A673 (cell line): ENCODE measurements around the gene MMP27. TPM values are rescaled to one million over a fixed set of nuclear protein-coding genes. Genes with fewer than 3 reads are reported as not detected.

ENCODE experiments used
- BruUV-seq: library from RNA; stranded (reverse); fragments of 400-500 nt; replicated peaks from 2 replicates; lab custom pipeline; 2021; lab: Mats Ljungman, UMichigan
- CTCF ChIA-PET: fragments of 300-600 bp; sonication (Branson Sonifier 250); formaldehyde crosslinking; loops from one replicate; lab custom pipeline; 2022; ENCODE audit warnings: antibody characterized with exemption; lab: Charles Lee
- POLR2A ChIA-PET: fragments of 300-600 bp; sonication (Branson Sonifier 250); formaldehyde crosslinking; loops from one replicate; lab custom pipeline; 2022; ENCODE audit warnings: antibody characterized with exemption; ENCODE audit not compliant: low non-redundant PET; lab: Charles Lee
- DNase-seq: peaks from one replicate; pipeline ENCODE4 v3.0.0-alpha.2; 2015; ENCODE audit warnings: low spot score
- H3K27ac ChIP-seq: fragments of 200-600 bp; sonication (generic); 2 replicates; pipeline ENCODE4 v1.5.1; 2016; ENCODE audit warnings: mixed run types, low read depth, mild to moderate bottlenecking, mixed read lengths, antibody characterized with exemption, low read length; ENCODE audit not compliant: poor library complexity, severe bottlenecking
- H3K27me3 ChIP-seq: fragments of 200-600 bp; sonication (generic); replicated peaks from 2 replicates; pipeline ENCODE4 v1.6.1; 2017; ENCODE audit warnings: mixed run types, low read depth, mild to moderate bottlenecking, mixed read lengths, antibody characterized with exemption, low read length; ENCODE audit not compliant: insufficient read depth, poor library complexity
- H3K36me3 ChIP-seq: fragments of 200-600 bp; sonication (generic); 2 replicates; pipeline ENCODE4 v1.6.1; 2016; ENCODE audit warnings: mixed run types, mild to moderate bottlenecking, mixed read lengths, antibody characterized with exemption, low read length; ENCODE audit not compliant: insufficient read depth, poor library complexity, severe bottlenecking
- H3K4me1 ChIP-seq: fragments of 200-600 bp; sonication (generic); 2 replicates; pipeline ENCODE4 v1.6.1; 2017; ENCODE audit warnings: mixed run types, mild to moderate bottlenecking, mixed read lengths, antibody characterized with exemption, low read length; ENCODE audit not compliant: insufficient read depth, poor library complexity, severe bottlenecking
- H3K4me3 ChIP-seq: fragments of 200-600 bp; sonication (generic); 2 replicates; pipeline ENCODE4 v1.5.1; 2016; ENCODE audit warnings: low read depth, mixed run types, mild to moderate bottlenecking, mixed read lengths, low read length; ENCODE audit not compliant: poor library complexity, severe bottlenecking
- H3K9me3 ChIP-seq: fragments of 200-600 bp; sonication (generic); 2 replicates; pipeline ENCODE4 v1.6.1; 2016; ENCODE audit warnings: mixed run types, low read depth, mild to moderate bottlenecking, mixed read lengths, antibody characterized with exemption, low read length; ENCODE audit not compliant: poor library complexity, severe bottlenecking
- EZH2 ChIP-seq: fragments of 200-600 bp; sonication (generic); IDR thresholded peaks from 2 replicates; pipeline ENCODE4 v1.6.1; 2017; ENCODE audit warnings: borderline replicate concordance, low read depth, mild to moderate bottlenecking, mixed read lengths, antibody characterized with exemption, low read length; ENCODE audit not compliant: poor library complexity, severe bottlenecking
- intact Hi-C: fragments of 100-400 bp; cut with micrococcal nuclease; formaldehyde crosslinking; loops from one replicate; pipeline ENCODE4 v1.10.0; 2022; ENCODE audit not compliant: unreplicated experiment
- total RNA-seq: library from RNA; stranded (reverse); gene quantifications from 2 replicates; pipeline ENCODE4 v1.2.3, GENCODE V29; 2021
- TF ChIP-seq, protein P1 (sequence below): fragments of 300-800, 200-600 bp; sonication (generic); conservative IDR thresholded peaks from 2 replicates; pipeline ENCODE4 v1.5.1; 2017; ENCODE audit warnings: low read depth, mild to moderate bottlenecking, antibody characterized with exemption, low read length, moderate library complexity, mixed read lengths

MMP27 gene
- total RNA-seq, 1 experiment from 2014 or later = not detected

DNA sequence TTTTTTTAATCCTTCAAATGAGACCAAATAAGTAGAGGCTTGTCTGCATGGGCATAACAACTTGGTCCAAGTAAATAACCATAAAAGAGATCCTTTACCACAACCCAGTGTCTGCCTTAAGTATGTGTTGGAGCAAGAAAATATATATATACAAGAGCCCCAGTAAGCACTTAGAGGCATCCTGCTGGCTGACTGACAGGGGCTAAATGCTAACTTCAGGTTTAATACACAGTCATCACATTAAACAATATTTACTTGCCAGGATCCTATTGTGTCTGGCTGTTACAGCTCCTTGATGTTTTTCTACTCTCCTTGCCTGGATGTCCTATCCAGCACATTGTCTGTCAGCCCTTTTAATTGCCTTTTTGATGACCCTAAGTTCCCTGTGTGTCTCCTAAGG, 43.0 kb downstream of the MMP27 start:
- DNase-seq = no peak
- Histone ChIP-seq H3K9me3 (no peaks in the 10 kb centered on the region), H3K4me1 (no peaks in the 10 kb centered on the region), H3K27me3 (peaks cover 7% of the 10 kb centered on the region), H3K36me3 (no peaks in the 10 kb centered on the region), H3K27ac (no peak overlapping the region), H3K4me3 (no peak overlapping the region)
- intact Hi-C loops = no loop called here
- CTCF ChIA-PET = no interaction called here
- no TSS peak for BruUV-seq
- POLR2A ChIA-PET = no interaction called here
- no peak for TF ChIP-seq EZH2
- TF ChIP-seq, protein P1, sequence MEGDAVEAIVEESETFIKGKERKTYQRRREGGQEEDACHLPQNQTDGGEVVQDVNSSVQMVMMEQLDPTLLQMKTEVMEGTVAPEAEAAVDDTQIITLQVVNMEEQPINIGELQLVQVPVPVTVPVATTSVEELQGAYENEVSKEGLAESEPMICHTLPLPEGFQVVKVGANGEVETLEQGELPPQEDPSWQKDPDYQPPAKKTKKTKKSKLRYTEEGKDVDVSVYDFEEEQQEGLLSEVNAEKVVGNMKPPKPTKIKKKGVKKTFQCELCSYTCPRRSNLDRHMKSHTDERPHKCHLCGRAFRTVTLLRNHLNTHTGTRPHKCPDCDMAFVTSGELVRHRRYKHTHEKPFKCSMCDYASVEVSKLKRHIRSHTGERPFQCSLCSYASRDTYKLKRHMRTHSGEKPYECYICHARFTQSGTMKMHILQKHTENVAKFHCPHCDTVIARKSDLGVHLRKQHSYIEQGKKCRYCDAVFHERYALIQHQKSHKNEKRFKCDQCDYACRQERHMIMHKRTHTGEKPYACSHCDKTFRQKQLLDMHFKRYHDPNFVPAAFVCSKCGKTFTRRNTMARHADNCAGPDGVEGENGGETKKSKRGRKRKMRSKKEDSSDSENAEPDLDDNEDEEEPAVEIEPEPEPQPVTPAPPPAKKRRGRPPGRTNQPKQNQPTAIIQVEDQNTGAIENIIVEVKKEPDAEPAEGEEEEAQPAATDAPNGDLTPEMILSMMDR = no peak

- Histone ChIP-seq H3K36me3 (no peaks in the 10 kb centered on the region), H3K4me1 (no peaks in the 10 kb centered on the region), H3K27ac (no peak overlapping the region), H3K4me3 (no peak overlapping the region), H3K27me3 (peaks cover 21% of the 10 kb centered on the region), H3K9me3 (no peaks in the 10 kb centered on the region)
- TF ChIP-seq EZH2 = no peak
- TF ChIP-seq, protein P1 = no peak
- ChIA-PET POLR2A (no interaction called here), CTCF (no interaction called here)
- DNase-seq = no peak
- intact Hi-C loops = no loop called here
- BruUV-seq = no TSS peak
Measured at GRCh38 chr11:102661040-102661439, 44.5 kb downstream of the MMP27 start.

DNA sequence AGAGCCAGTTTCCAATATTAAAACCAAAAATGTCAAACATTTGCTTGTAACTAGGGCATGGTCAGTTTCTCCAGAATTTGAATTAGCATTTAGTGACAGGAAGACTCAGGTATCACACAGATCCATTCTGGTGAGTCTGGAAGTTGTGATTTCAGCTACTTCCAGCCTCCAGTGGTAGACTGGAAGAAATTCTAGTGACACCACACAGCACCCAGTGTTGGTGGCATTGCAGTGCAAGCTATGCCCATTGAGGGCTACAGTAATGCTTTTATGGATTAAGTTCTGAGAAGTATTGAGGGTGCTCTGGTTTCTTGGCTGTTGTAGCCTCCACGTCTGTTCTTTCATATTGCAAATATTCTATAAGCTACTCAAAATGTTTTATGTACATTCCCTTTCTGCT, 49.0 kb downstream of the MMP27 start:
- no TSS peak for BruUV-seq
- ChIA-PET CTCF (no interaction called here), POLR2A (no interaction called here)
- Histone ChIP-seq H3K9me3 (peaks cover 5% of the 10 kb centered on the region), H3K4me3 (no peak overlapping the region), H3K4me1 (no peaks in the 10 kb centered on the region), H3K36me3 (no peaks in the 10 kb centered on the region), H3K27ac (no peak overlapping the region), H3K27me3 (peaks cover 26% of the 10 kb centered on the region)
- DNase-seq = no peak
- TF ChIP-seq, protein P1 = no peak
- TF ChIP-seq EZH2 = no peak
- intact Hi-C loops = no loop called here
